ENCODE data around the gene HRC. TPM values are rescaled to one million over a fixed set of nuclear protein-coding genes. Genes with fewer than 3 reads are reported as not detected.
"Not testable (repeated sequence)": the region's sequence is repeated elsewhere in the genome, so short reads cannot be mapped to it uniquely, and the experiment has no call there.

The HRC gene
- polyA plus RNA-seq, 3 donors, result 24.8 to 36.4 (median 33.1) TPM

GRCh38 chr19:49145573-49146407 is 9.4 kb downstream of the HRC start:
- peak; percentile 79 for DNase-seq

GRCh38 chr19:49142866-49143335 is 12.3 kb downstream of the HRC start:
- DNase-seq, result peak; percentile 92

- DNase-seq, result no peak
These were observed 13.8 kb downstream of the HRC start for GRCh38 chr19:49141352-49141751.

- DNase-seq, result no peak
These were observed 14.2 kb downstream of the HRC start for GRCh38 chr19:49140951-49141350.

- no peak for DNase-seq
These were observed 18.4 kb downstream of the HRC start for GRCh38 chr19:49136771-49137171.

- no peak for DNase-seq
These were observed 19.5 kb downstream of the HRC start for GRCh38 chr19:49135686-49136085.

- DNase-seq, result peak; percentile 77
These were observed 21.4 kb downstream of the HRC start for GRCh38 chr19:49133621-49134454.

- DNase-seq, result no peak
These were observed 22.1 kb downstream of the HRC start for GRCh38 chr19:49132974-49133609.

- DNase-seq, result no peak
These were observed 24.9 kb downstream of the HRC start for GRCh38 chr19:49130325-49130724.

GRCh38 chr19:49129238-49129583 is 26.0 kb downstream of the HRC start:
- DNase-seq, result no peak

GRCh38 chr19:49128545-49129237 is 26.5 kb downstream of the HRC start:
- DNase-seq, result no peak

GRCh38 chr19:49127674-49128544 is 27.3 kb downstream of the HRC start:
- peak; percentile 96 for DNase-seq

GRCh38 chr19:49127225-49127624 is 28.0 kb downstream of the HRC start:
- DNase-seq, result not testable (repeated sequence)

- no peak for DNase-seq
These were observed 28.6 kb downstream of the HRC start for GRCh38 chr19:49126575-49126974.

GRCh38 chr19:49125025-49125731 is 30.0 kb downstream of the HRC start:
- no peak for DNase-seq

GRCh38 chr19:49123285-49123684 is 31.9 kb downstream of the HRC start:
- DNase-seq, result not testable (repeated sequence)

GRCh38 chr19:49121841-49122240 is 33.4 kb downstream of the HRC start:
- not testable (repeated sequence) for DNase-seq

GRCh38 chr19:49120868-49121267 is 34.3 kb downstream of the HRC start:
- DNase-seq, result no peak

- no peak for DNase-seq
These were observed 34.9 kb downstream of the HRC start for GRCh38 chr19:49120325-49120683.

All from renal pelvis (tissue), 4 donors.